Kidney (tissue), 14 donors: Measurements from ENCODE around the gene VAPA. TPM values are rescaled to one million over a fixed set of nuclear protein-coding genes. Genes with fewer than 3 reads are reported as not detected.

Experiments
- DNase-seq, 5 donors: peaks; one replicate each; pipeline ENCODE4 v3.0.0-alpha.2; 2013 to 2020
- FAIRE-seq: peaks from 2 replicates; lab custom pipeline; 2012; peaks lifted over from hg19 to GRCh38; lab: Jason Lieb, UNC
- H3K27ac ChIP-seq, 2 donors: one replicate each; pipeline ENCODE4 v1.7.0; 2013; ENCODE audit warnings: low read depth in 2 of 2, low read length in 2 of 2, inconsistent platforms in 1 of 2
- H3K27me3 ChIP-seq: one replicate; pipeline ENCODE4 v1.7.1; 2013; ENCODE audit warnings: low read length, inconsistent platforms; ENCODE audit not compliant: control insufficient read depth, insufficient read depth
- H3K36me3 ChIP-seq, 3 donors: one replicate each; pipeline versions ENCODE4 v1.7.0 to v1.7.1; 2013; ENCODE audit warnings: low read length in 3 of 3, control low read depth in 1 of 3, inconsistent platforms in 1 of 3; ENCODE audit not compliant: insufficient read depth in 3 of 3, control insufficient read depth in 2 of 3
- H3K4me1 ChIP-seq, 3 donors: one replicate each; pipeline versions ENCODE4 v1.7.0 to v1.7.1; 2013; ENCODE audit warnings: low read length in 3 of 3, inconsistent platforms in 1 of 3, low read depth in 1 of 3; ENCODE audit not compliant: control insufficient read depth in 2 of 3, insufficient read depth in 2 of 3
- H3K4me3 ChIP-seq, 3 donors: one replicate each; pipeline versions ENCODE4 v1.7.0 to v1.8.1; 2013; ENCODE audit warnings: low read length in 3 of 3, control low read depth in 1 of 3, inconsistent platforms in 1 of 3
- H3K9ac ChIP-seq, 3 donors: one replicate each; pipeline versions ENCODE4 v1.7.0 to v1.7.1; 2013; ENCODE audit warnings: low read length in 3 of 3, control low read depth in 1 of 3, inconsistent platforms in 1 of 3
- H3K9me3 ChIP-seq, 3 donors: one replicate each; pipeline versions ENCODE4 v1.7.0 to v1.7.1; 2013; ENCODE audit warnings: low read length in 3 of 3, control low read depth in 1 of 3, inconsistent platforms in 1 of 3; ENCODE audit not compliant: control insufficient read depth in 2 of 3, insufficient read depth in 1 of 3
- CTCF ChIP-seq: IDR thresholded peaks from 3 replicates; pipeline ENCODE4 v1.5.1; 2012; ENCODE audit warnings: mild to moderate bottlenecking, moderate library complexity, borderline replicate concordance; ENCODE audit not compliant: insufficient read depth; ENCODE audit errors: extremely low read depth
- intact Hi-C: fragments of 100-400 bp; cut with DNase I; formaldehyde crosslinking; loops from one replicate; pipeline ENCODE4 v1.11.1; 2022
- polyA plus RNA-seq: library from polyadenylated mRNA; stranded (reverse); fragments of 350-450 nt; fragmentation: Illumina TruSeq; extraction: RNeasy Lipid Tissue Mini Kit (QIAGEN cat#74804); gene quantifications from one replicate; pipeline ENCODE4 v1.2.3, GENCODE V29; 2014; ENCODE audit warnings: low read depth, low replicate concordance; ENCODE audit not compliant: insufficient read depth
- total RNA-seq: library from RNA; stranded (reverse); fragmentation: NEBNext Ultra II Directional; extraction: Animal tissue kit (Norgen Biotek cat#: 25700); gene quantifications from one replicate; pipeline ENCODE4 v1.2.1, GENCODE V29; 2021
- donor health status: control.
- donor health status: control.
- donor health status: control.
- donor health status: control.
- donor health status: control.
- donor health status: DM: yes; HTN: yes; CAD: no.
- donor health status: Normal renal cell carcinoma (clear cell type).

Gene VAPA
- total and polyA plus RNA-seq, 2 donors from 2014 or later, result 171 to 185 TPM

GRCh38 chr18:10003281-10003680, 89.5 kb downstream of the VAPA start:
- intact Hi-C loops, result loop anchor here (10.0 kb wide), 1 partner anchor 512 kb away; no protein-coding TSS in a partner anchor
- H3K27ac ChIP-seq, result no peak overlapping the region
- H3K9me3 ChIP-seq, result peaks cover 0 to 3% (median 3%) of the 10 kb centered on the region in 3 donors
- TF ChIP-seq CTCF, result no peak
- FAIRE-seq, result no peak
- no peaks in the 10 kb centered on the region for H3K4me1 ChIP-seq
- no peaks in the 10 kb centered on the region for H3K27me3 ChIP-seq
- H3K9ac ChIP-seq, result no peak overlapping the region
- H3K36me3 ChIP-seq, result no peaks in the 10 kb centered on the region
- no peak overlapping the region for H3K4me3 ChIP-seq
- DNase-seq, result no peak

- Histone ChIP-seq H3K27me3 (no peaks in the 10 kb centered on the region), H3K27ac (no peak overlapping the region), H3K9me3 (no peaks in the 10 kb centered on the region), H3K36me3 (no peaks in the 10 kb centered on the region), H3K4me1 (no peaks in the 10 kb centered on the region), H3K4me3 (no peak overlapping the region), H3K9ac (no peak overlapping the region)
- no peak for TF ChIP-seq CTCF
- no peak for DNase-seq
- FAIRE-seq, result no peak
- intact Hi-C loops, result loop anchor here (10.0 kb wide), 1 partner anchor 511 kb away; no protein-coding TSS in a partner anchor
Observed at GRCh38 chr18:10003866-10004265, 90.0 kb downstream of the VAPA start.

- no peaks in the 10 kb centered on the region for H3K27me3 ChIP-seq
- no peak overlapping the region for H3K27ac ChIP-seq
- no peaks in the 10 kb centered on the region for H3K4me1 ChIP-seq
- no peak for TF ChIP-seq CTCF
- intact Hi-C loops, result loop anchor here (10.0 kb wide), 1 partner anchor 508 kb away; no protein-coding TSS in a partner anchor
- H3K9me3 ChIP-seq, result no peaks in the 10 kb centered on the region
- H3K9ac ChIP-seq, result no peak overlapping the region
- H3K4me3 ChIP-seq, result no peak overlapping the region
- DNase-seq (peak in 2 of 5 donors; percentile 55 to 64), FAIRE-seq (no peak)
- no peaks in the 10 kb centered on the region for H3K36me3 ChIP-seq
Observed at GRCh38 chr18:10006311-10006893, 92.6 kb downstream of the VAPA start.
